ENCODE measurements around the gene SLC38A7.
"Not testable (repeated sequence)": the region's sequence is repeated elsewhere in the genome, so short reads cannot be mapped to it uniquely, and the experiment has no call there.

The SLC38A7 gene

DNA sequence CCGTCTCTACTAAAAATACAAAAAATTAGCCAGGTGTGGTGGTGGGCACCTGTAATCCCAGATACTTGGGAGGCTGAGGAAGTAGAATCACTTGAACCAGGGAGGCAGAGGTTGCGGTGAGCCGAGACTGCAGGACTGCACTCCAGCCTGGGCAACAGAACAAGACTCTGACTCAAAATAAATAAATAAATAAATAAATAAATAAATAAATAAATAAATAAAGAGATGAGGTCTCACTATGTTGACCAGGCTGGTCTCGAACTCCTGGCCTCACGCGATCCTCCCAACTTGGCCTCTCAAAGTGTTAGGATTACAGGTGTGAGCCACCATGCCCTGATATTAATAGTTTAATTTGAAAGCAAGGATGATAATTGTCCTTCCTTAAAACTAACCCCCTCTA lies 47.5 kb downstream of the SLC38A7 start:
- not testable (repeated sequence) for H3K36me3 Mint-ChIP-seq; H3K9me3 Mint-ChIP-seq; H3K4me3 Mint-ChIP-seq; DNase-seq (ENCODE audit: low spot score in 2 of 2); H3K27me3 Mint-ChIP-seq; ATAC-seq (ENCODE audit: low read depth); H3K27ac Mint-ChIP-seq; H3K4me1 Mint-ChIP-seq

DNA sequence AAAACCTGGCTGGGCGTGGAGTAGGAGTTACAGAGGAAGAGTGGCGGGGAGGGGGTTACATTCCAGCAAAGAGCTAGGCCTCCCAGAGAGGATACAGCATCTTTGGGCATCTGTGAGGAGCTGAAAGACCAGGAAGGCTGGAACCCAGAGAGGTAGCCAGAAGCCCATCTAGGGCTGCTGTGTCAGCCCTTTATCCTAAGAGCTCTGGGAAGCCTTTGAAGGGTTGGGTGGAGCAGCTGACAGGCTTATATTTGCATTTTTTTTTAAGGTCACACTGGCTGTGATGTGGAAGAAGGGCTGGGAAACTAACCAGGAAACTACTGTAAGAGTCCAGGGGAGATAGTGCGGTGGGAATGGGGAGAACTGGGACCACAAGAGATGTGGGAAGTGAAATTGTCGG lies 48.1 kb downstream of the SLC38A7 start:
- Mint-ChIP-seq H3K4me1 (no peaks in the 10 kb centered on the region), H3K4me3 (no peak overlapping the region), H3K36me3 (no peaks in the 10 kb centered on the region), H3K27ac (no peak overlapping the region), H3K27me3 (peaks cover 4% of the 10 kb centered on the region), H3K9me3 (no peaks in the 10 kb centered on the region)
- DNase-seq (ENCODE audit: low spot score in 2 of 2) (no peak), ATAC-seq (ENCODE audit: low read depth) (no peak)

GRCh38 chr16:58635502-58635901 lies 49.1 kb downstream of the SLC38A7 start:
- H3K4me1 Mint-ChIP-seq: no peaks in the 10 kb centered on the region
- peaks cover 4% of the 10 kb centered on the region for H3K27me3 Mint-ChIP-seq
- DNase-seq (ENCODE audit: low spot score in 2 of 2): no peak
- no peaks in the 10 kb centered on the region for H3K36me3 Mint-ChIP-seq
- H3K27ac Mint-ChIP-seq: no peak overlapping the region
- H3K9me3 Mint-ChIP-seq: no peaks in the 10 kb centered on the region
- H3K4me3 Mint-ChIP-seq: no peak overlapping the region
- ATAC-seq (ENCODE audit: low read depth): no peak

- H3K27ac Mint-ChIP-seq: no peak overlapping the region
- no peak for DNase-seq (ENCODE audit: low spot score in 2 of 2)
Observed at GRCh38 chr16:58634265-58634802, 50.2 kb downstream of the SLC38A7 start.

GRCh38 chr16:58629733-58630640 lies 54.6 kb downstream of the SLC38A7 start, which contains the start of gene CNOT1:
TSS of gene CNOT1 (minus strand) at chr16:58629826. CDS start at chr16:58599337, 30,489 bp downstream.
- Mint-ChIP-seq H3K9me3 (no peaks in the 10 kb centered on the region), H3K36me3 (peaks cover 3% of the 10 kb centered on the region), H3K4me1 (peaks cover 11% of the 10 kb centered on the region), H3K4me3 (peak within 1 kb of the TSS; percentile 89), H3K27ac (peak within 1 kb of the TSS; percentile 98), H3K27me3 (no peaks in the 10 kb centered on the region)
- DNase-seq (ENCODE audit: low spot score in 2 of 2) (peak; percentile 92 to 97), ATAC-seq (ENCODE audit: low read depth) (peak; percentile 79)

More at GRCh38 chr16:58634265-58634802, 50.2 kb downstream of the SLC38A7 start:
- H3K4me1 Mint-ChIP-seq: no peaks in the 10 kb centered on the region
- no peaks in the 10 kb centered on the region for H3K27me3 Mint-ChIP-seq
- H3K36me3 Mint-ChIP-seq: peaks cover 3% of the 10 kb centered on the region
- no peaks in the 10 kb centered on the region for H3K9me3 Mint-ChIP-seq
- H3K4me3 Mint-ChIP-seq: no peak overlapping the region
- ATAC-seq (ENCODE audit: low read depth): no peak

DNA sequence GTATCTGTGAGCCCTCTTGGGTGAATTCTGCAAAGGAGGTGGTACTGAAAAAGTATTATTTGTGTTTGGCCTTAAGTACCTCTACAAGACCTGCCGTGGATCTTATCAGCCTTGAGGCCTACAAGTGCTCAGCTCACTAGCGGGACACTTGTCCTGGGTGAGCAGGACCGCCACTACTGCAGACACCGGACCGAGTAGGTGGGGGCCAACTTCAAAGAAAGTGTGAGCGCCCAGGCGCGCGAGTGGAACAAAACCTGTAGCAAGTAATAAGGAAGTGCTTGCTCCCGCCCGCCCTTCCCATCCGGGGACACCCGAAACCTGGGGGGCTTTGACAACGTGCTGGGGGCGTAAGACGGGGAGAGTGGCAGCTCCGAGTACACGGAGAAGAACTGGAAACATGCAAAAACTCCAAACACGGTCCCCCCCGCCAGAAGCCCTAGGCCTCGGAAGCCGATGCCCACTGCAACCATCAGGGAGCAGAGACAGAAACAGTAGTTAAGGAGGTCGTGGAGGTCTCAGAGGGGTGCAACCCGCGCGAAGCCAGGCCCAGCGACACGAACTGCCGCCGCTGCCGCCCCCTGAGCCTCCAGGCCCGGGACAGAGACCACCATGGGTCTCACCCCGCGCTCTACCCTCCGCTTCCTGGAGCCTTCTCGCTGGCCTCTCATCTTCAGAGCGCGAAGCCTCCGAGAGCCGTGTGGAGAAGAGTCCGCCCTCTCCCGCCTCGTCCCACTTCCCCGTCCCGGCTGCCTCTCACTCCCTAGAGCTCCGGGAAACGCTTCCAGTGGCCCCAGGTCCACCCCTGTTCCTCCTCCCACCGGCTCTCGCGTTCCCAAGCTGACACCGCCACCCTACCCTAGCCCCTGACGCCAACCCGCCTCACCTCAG lies 55.5 kb downstream of the SLC38A7 start:
- no peak for ATAC-seq (ENCODE audit: low read depth)

GRCh38 chr16:58624209-58624608 lies 60.4 kb downstream of the SLC38A7 start:
- Mint-ChIP-seq H3K4me3 (no peak overlapping the region), H3K36me3 (peaks cover 17% of the 10 kb centered on the region), H3K4me1 (peaks cover 16% of the 10 kb centered on the region), H3K27ac (no peak overlapping the region), H3K27me3 (no peaks in the 10 kb centered on the region), H3K9me3 (no peaks in the 10 kb centered on the region)
- DNase-seq (ENCODE audit: low spot score in 2 of 2): no peak
- no peak for ATAC-seq (ENCODE audit: low read depth)

More for the DNA sequence above, 55.5 kb downstream of the SLC38A7 start:
- Mint-ChIP-seq H3K36me3 (peaks cover 5% of the 10 kb centered on the region), H3K27me3 (no peaks in the 10 kb centered on the region), H3K27ac (peak overlapping the region; percentile 98), H3K4me3 (peak overlapping the region; percentile 89), H3K9me3 (no peaks in the 10 kb centered on the region), H3K4me1 (peaks cover 11% of the 10 kb centered on the region)
- DNase-seq (ENCODE audit: low spot score in 2 of 2): peak; percentile 38 to 47

DNA sequence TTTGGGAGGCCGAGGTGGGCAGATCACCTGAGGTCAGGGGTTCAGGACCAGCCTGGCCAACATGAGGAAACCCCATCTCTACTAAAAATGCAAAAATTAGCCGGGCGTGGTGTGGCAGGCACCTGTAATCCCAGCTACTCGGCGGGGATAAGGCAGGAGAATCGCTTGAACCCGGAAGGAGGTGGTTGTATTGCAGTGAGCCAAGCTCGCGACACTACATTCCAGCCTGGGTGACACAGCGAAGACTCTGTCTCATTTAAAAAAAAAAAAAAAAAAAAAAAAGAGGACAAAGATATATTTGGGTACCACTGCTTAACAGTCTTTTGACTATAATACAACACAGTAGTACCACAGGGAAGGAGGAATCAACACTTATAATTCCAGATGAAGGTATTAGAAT lies 64.2 kb downstream of the SLC38A7 start:
- DNase-seq (ENCODE audit: low spot score in 2 of 2) (no peak), ATAC-seq (ENCODE audit: low read depth) (no peak)
- Mint-ChIP-seq H3K27me3 (no peaks in the 10 kb centered on the region), H3K4me3 (no peak overlapping the region), H3K36me3 (peaks cover 22% of the 10 kb centered on the region), H3K9me3 (no peaks in the 10 kb centered on the region), H3K27ac (peak overlapping the region; percentile 73), H3K4me1 (peaks cover 11% of the 10 kb centered on the region)

GRCh38 chr16:58615280-58615679 lies 69.3 kb downstream of the SLC38A7 start:
- Mint-ChIP-seq H3K27ac (no peak overlapping the region), H3K4me1 (peaks cover 16% of the 10 kb centered on the region), H3K4me3 (no peak overlapping the region)

More at GRCh38 chr16:58615280-58615679, 69.3 kb downstream of the SLC38A7 start:
- no peaks in the 10 kb centered on the region for H3K9me3 Mint-ChIP-seq
- DNase-seq (ENCODE audit: low spot score in 2 of 2) (no peak), ATAC-seq (ENCODE audit: low read depth) (no peak)
- peaks cover 15% of the 10 kb centered on the region for H3K36me3 Mint-ChIP-seq
- H3K27me3 Mint-ChIP-seq: no peaks in the 10 kb centered on the region
